GM12891 (cell line): ENCODE results near the gene TM9SF2.

ENCODE experiments used
- DNase-seq: peaks from one replicate; pipeline ENCODE4 v3.0.0; 2011; ENCODE audit warnings: low spot score; ENCODE audit not compliant: insufficient read length
- FAIRE-seq: peaks from 2 replicates; lab custom pipeline; 2011; peaks lifted over from hg19 to GRCh38; lab: Jason Lieb, UNC
- PAX5 ChIP-seq: IDR thresholded peaks from 2 replicates; pipeline ENCODE4 v1.6.1; 2011; ENCODE audit warnings: low read length, moderate library complexity, mild to moderate bottlenecking; ENCODE audit not compliant: insufficient read depth, severe bottlenecking
- POLR2A ChIP-seq: IDR thresholded peaks from 2 replicates; pipeline ENCODE4 v1.6.1; 2011; ENCODE audit warnings: low read depth, low read length, control low read depth
- POLR2AphosphoS5 ChIP-seq: IDR thresholded peaks from 2 replicates; pipeline ENCODE4 v1.6.1; 2011; ENCODE audit warnings: low read depth, low read length, control low read depth
- POU2F2 ChIP-seq: IDR thresholded peaks from 2 replicates; pipeline ENCODE4 v1.6.1; 2011; ENCODE audit warnings: low read depth, mild to moderate bottlenecking, control low read depth, low read length, moderate library complexity
- SPI1 ChIP-seq: IDR thresholded peaks from 2 replicates; pipeline ENCODE4 v1.6.1; 2011; ENCODE audit warnings: low read depth, low read length, control low read depth
- TAF1 ChIP-seq: IDR thresholded peaks from 2 replicates; pipeline ENCODE4 v1.6.1; 2011; ENCODE audit warnings: low read depth, low read length, control low read depth

The TM9SF2 gene

DNA sequence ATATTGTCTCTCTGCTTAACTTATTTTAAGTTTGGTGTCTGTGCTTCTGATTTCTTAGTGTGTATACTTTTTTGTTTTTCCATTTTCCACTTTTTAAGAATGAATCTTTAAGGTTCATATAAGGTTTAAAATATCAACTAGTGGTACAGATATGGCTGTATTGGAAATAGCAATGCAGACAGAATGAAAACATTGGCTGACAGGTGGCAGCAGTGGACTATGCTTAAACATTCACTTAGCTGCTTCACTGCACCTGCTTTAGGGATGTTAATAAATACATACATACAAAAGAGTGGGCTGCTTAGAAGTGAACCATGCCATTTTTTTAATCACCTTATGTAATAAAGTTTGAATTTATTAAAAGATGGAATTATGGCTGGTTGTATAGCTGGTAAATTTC, 27.3 kb downstream of the TM9SF2 start:
- TF ChIP-seq POLR2A (no peak), POU2F2 (no peak), PAX5 (no peak), SPI1 (no peak), POLR2AphosphoS5 (no peak), TAF1 (no peak)
- FAIRE-seq (peak; percentile 84), DNase-seq (peak; percentile 21)

DNA sequence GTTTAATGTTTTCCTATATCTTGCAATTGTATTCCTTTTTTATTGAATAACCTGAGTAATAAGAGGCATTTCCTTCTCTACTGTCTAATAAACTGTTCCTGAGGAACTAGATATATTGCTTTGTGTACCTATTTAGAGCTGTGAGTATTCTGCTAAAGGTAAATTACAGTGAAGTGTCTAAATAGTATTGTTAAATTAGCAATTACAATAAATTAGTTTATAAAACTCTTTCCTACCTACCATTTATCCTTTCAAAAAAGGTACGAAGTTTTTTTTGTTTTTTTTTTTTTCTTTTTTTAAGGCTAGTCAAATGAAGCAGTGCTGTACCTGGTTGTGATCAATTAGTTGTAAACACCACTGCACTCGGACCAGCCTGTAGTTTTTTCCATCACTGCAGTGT, 34.8 kb downstream of the TM9SF2 start:
- FAIRE-seq (no peak), DNase-seq (no peak)
- TF ChIP-seq POLR2AphosphoS5 (no peak), TAF1 (no peak), SPI1 (no peak), PAX5 (no peak), POU2F2 (no peak), POLR2A (no peak)

DNA sequence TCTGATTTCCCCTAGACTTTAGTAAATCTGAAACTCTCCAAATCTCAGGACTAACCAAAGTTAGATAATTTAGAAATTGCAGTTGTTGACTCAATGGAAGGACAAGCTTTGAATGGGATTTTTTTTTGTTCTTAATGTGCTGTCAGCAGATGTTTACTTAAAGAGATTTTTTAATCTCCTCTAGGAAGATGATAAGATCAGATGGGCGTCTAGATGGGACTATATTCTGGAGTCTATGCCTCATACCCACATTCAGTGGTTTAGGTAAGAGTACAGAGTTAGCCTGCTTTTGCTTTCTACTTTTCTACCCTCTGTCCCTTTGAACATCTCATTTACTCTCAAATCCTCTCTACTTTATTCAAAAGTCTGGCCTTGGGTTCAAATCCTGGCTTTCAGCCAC, 39.3 kb downstream of the TM9SF2 start:
- FAIRE-seq (no peak), DNase-seq (no peak)
- TF ChIP-seq POU2F2 (no peak), POLR2AphosphoS5 (no peak), SPI1 (no peak), POLR2A (no peak), PAX5 (no peak), TAF1 (no peak)

- FAIRE-seq (peak; percentile 99), DNase-seq (peak; percentile 37)
- TF ChIP-seq POU2F2 (peak; percentile 87), PAX5 (peak; percentile 24), TAF1 (no peak), POLR2A (no peak), POLR2AphosphoS5 (peak; percentile 26; the same call in 1 of the 2 replicates), SPI1 (peak; percentile 89)
Measured at GRCh38 chr13:99542788-99543406, 41.6 kb downstream of the TM9SF2 start.

- FAIRE-seq (no peak), DNase-seq (no peak)
- TF ChIP-seq POU2F2 (no peak), SPI1 (no peak), POLR2A (no peak), PAX5 (no peak), TAF1 (no peak), POLR2AphosphoS5 (no peak)
Measured at GRCh38 chr13:99545361-99545760, 44.1 kb downstream of the TM9SF2 start.

DNA sequence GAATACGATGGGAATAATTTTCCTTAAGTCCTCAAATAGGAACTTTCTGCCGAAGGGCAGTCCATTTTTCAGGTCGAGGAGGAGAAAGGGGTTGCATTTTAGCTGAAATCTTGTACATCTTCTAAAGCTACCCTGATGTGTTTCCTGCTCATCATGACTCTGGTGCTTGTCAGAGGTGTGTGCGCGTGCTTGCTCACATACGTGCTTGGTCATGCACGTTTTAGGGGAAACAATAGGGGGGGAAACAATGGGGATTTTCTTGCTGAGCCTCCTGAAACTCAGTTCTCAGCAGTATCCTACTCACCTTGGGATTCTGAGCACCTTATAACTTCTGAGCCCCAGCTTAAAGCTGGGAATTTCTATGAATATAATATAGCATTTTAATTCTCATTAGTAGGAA, 44.7 kb downstream of the TM9SF2 start:
- DNase-seq (no peak), FAIRE-seq (peak; percentile 58)
- TF ChIP-seq SPI1, result no peak
- TF ChIP-seq POLR2AphosphoS5, result no peak
- no peak for TF ChIP-seq PAX5
- no peak for TF ChIP-seq POLR2A
- no peak for TF ChIP-seq TAF1
- no peak for TF ChIP-seq POU2F2

GRCh38 chr13:99546878-99547277, 45.6 kb downstream of the TM9SF2 start:
- peak; percentile 57 for FAIRE-seq

GRCh38 chr13:99548448-99548847, 47.2 kb downstream of the TM9SF2 start:
- DNase-seq (no peak), FAIRE-seq (peak; percentile 90)
- peak; percentile 38; the same call in 1 of the 2 replicates for TF ChIP-seq SPI1
- no peak for TF ChIP-seq TAF1

More at GRCh38 chr13:99546878-99547277, 45.6 kb downstream of the TM9SF2 start:
- DNase-seq, result no peak
- TF ChIP-seq PAX5 (no peak), TAF1 (no peak), SPI1 (no peak), POLR2A (no peak), POLR2AphosphoS5 (no peak), POU2F2 (no peak)

- no peak for TF ChIP-seq PAX5
- no peak for TF ChIP-seq POU2F2
- TF ChIP-seq TAF1, result no peak
- no peak for TF ChIP-seq SPI1
- no peak for TF ChIP-seq POLR2AphosphoS5
- no peak for TF ChIP-seq POLR2A
- no peak for DNase-seq
- peak; percentile 5 for FAIRE-seq
Measured at GRCh38 chr13:99553033-99553432, 51.8 kb downstream of the TM9SF2 start.
